SHP77 treated with DMSO at 0.1 percent for 48 hours (cell line): ENCODE measurements around the gene G6PD.
"Not testable (repeated sequence)": the region's sequence is repeated elsewhere in the genome, so short reads cannot be mapped to it uniquely, and the experiment has no call there.

Experiments used
- DNase-seq: peaks from one replicate; lab custom pipeline; 2025; lab: John Stamatoyannopoulos, UW

Gene G6PD

GRCh38 chrX:154515090-154515965 lies 31.3 kb downstream of the G6PD start:
- peak; percentile 45 for DNase-seq

GRCh38 chrX:154513716-154514115 lies 32.9 kb downstream of the G6PD start:
- no peak for DNase-seq

GRCh38 chrX:154512879-154513553 lies 33.6 kb downstream of the G6PD start:
- DNase-seq, result no peak

GRCh38 chrX:154511761-154512160 lies 34.9 kb downstream of the G6PD start:
- DNase-seq, result no peak

GRCh38 chrX:154509455-154509854 lies 37.2 kb downstream of the G6PD start:
- DNase-seq, result no peak

- DNase-seq, result no peak
Observed at GRCh38 chrX:154508384-154508745, 38.3 kb downstream of the G6PD start.

GRCh38 chrX:154507673-154508383 lies 38.8 kb downstream of the G6PD start:
- no peak for DNase-seq

- DNase-seq, result no peak
Observed at GRCh38 chrX:154506483-154507332, 39.9 kb downstream of the G6PD start.

- DNase-seq, result no peak
Observed at GRCh38 chrX:154505734-154506133, 40.9 kb downstream of the G6PD start.

- no peak for DNase-seq
Observed at GRCh38 chrX:154502989-154503388, 43.7 kb downstream of the G6PD start.

- no peak for DNase-seq
Observed at GRCh38 chrX:154502098-154502497, 44.5 kb downstream of the G6PD start.

- DNase-seq, result not testable (repeated sequence)
Observed at GRCh38 chrX:154501423-154501822, 45.2 kb downstream of the G6PD start.

- DNase-seq, result not testable (repeated sequence)
Observed at GRCh38 chrX:154496591-154497137, 50.0 kb downstream of the G6PD start.

GRCh38 chrX:154495472-154495922 lies 51.1 kb downstream of the G6PD start:
- DNase-seq, result no peak

- no peak for DNase-seq
Observed at GRCh38 chrX:154494715-154495114, 51.9 kb downstream of the G6PD start.

GRCh38 chrX:154490414-154491083 lies 56.1 kb downstream of the G6PD start, which contains the start of gene SLC10A3:
SLC10A3 (minus strand) TSS chrX:154490629; CDS start chrX:154488940, 1,689 bp downstream.
- DNase-seq, result peak; percentile 42

GRCh38 chrX:154490021-154490413 lies 56.6 kb downstream of the G6PD start:
- no peak for DNase-seq

- DNase-seq, result no peak
Observed at GRCh38 chrX:154489182-154489581, 57.5 kb downstream of the G6PD start.

- DNase-seq, result no peak
Observed at GRCh38 chrX:154488336-154489075, 58.1 kb downstream of the G6PD start.
